Measurements from ENCODE around the gene SLC15A3.
"Not testable (repeated sequence)": the region's sequence is repeated elsewhere in the genome, so short reads cannot be mapped to it uniquely, and the experiment has no call there.

Gene SLC15A3

GRCh38 chr11:60915248-60915914 is 36.6 kb downstream of the SLC15A3 start:
- FAIRE-seq (peak; percentile 44), DNase-seq (ENCODE audit: low spot score) (peak; percentile 69)

GRCh38 chr11:60914633-60915247 is 37.2 kb downstream of the SLC15A3 start:
- FAIRE-seq (no peak), DNase-seq (ENCODE audit: low spot score) (peak; percentile 5)

GRCh38 chr11:60913793-60914632 is 38.0 kb downstream of the SLC15A3 start, which contains the start of gene TMEM109:
Gene TMEM109 (plus strand): TSS chr11:60914158. CDS start chr11:60919694, 5,536 bp downstream.
- FAIRE-seq = no peak

GRCh38 chr11:60912851-60913528 is 39.0 kb downstream of the SLC15A3 start:
- FAIRE-seq (no peak), DNase-seq (ENCODE audit: low spot score) (no peak)

More at GRCh38 chr11:60913793-60914632, 38.0 kb downstream of the SLC15A3 start, which contains the start of gene TMEM109:
- peak; percentile 66 for DNase-seq (ENCODE audit: low spot score)

- FAIRE-seq = no peak
Observed at GRCh38 chr11:60912223-60912850, 39.6 kb downstream of the SLC15A3 start.

GRCh38 chr11:60910711-60911380 is 41.1 kb downstream of the SLC15A3 start:
- no peak for DNase-seq (ENCODE audit: low spot score)
- no peak for FAIRE-seq

More at GRCh38 chr11:60912223-60912850, 39.6 kb downstream of the SLC15A3 start:
- DNase-seq (ENCODE audit: low spot score) = no peak

GRCh38 chr11:60910281-60910687 is 41.7 kb downstream of the SLC15A3 start:
- DNase-seq (ENCODE audit: low spot score) (no peak), FAIRE-seq (no peak)

- not testable (repeated sequence) for FAIRE-seq; DNase-seq (ENCODE audit: low spot score)
Observed at GRCh38 chr11:60909680-60910280, 42.2 kb downstream of the SLC15A3 start.

GRCh38 chr11:60908803-60909202 is 43.2 kb downstream of the SLC15A3 start:
- FAIRE-seq (no peak), DNase-seq (ENCODE audit: low spot score) (no peak)

GRCh38 chr11:60906132-60906972 is 45.6 kb downstream of the SLC15A3 start, which contains the start of gene PRPF19:
Gene PRPF19 (minus strand): TSS chr11:60906585. CDS start chr11:60906382, 203 bp downstream.
- DNase-seq (ENCODE audit: low spot score) (peak; percentile 88), FAIRE-seq (peak; percentile 83)

- peak; percentile 39 for DNase-seq (ENCODE audit: low spot score)
- no peak for FAIRE-seq
Observed at GRCh38 chr11:60905551-60906113, 46.3 kb downstream of the SLC15A3 start.

GRCh38 chr11:60905047-60905446 is 46.9 kb downstream of the SLC15A3 start:
- FAIRE-seq (no peak), DNase-seq (ENCODE audit: low spot score) (no peak)

GRCh38 chr11:60902625-60903024 is 49.4 kb downstream of the SLC15A3 start:
- DNase-seq (ENCODE audit: low spot score) = no peak
- no peak for FAIRE-seq

GRCh38 chr11:60900673-60901404 is 51.1 kb downstream of the SLC15A3 start:
- FAIRE-seq = no peak
- DNase-seq (ENCODE audit: low spot score) = no peak

GRCh38 chr11:60899977-60900376 is 52.0 kb downstream of the SLC15A3 start:
- DNase-seq (ENCODE audit: low spot score) (no peak), FAIRE-seq (no peak)

GRCh38 chr11:60899046-60899936 is 52.7 kb downstream of the SLC15A3 start:
- peak; percentile 34 for DNase-seq (ENCODE audit: low spot score)
- no peak for FAIRE-seq

GRCh38 chr11:60897496-60897895 is 54.5 kb downstream of the SLC15A3 start:
- DNase-seq (ENCODE audit: low spot score) = no peak
- FAIRE-seq = no peak

Measured in RCC 7860 (cell line).